H1 (cell line): ENCODE results near the gene MGST2. TPM values are rescaled to one million over a fixed set of nuclear protein-coding genes. Genes with fewer than 3 reads are reported as not detected.

Experiments used
- CBX5 ChIP-seq: fragments of 300-800, 300-1000 bp; sonication (generic); IDR thresholded peaks from 2 replicates; pipeline ENCODE4 v1.7.1; 2016; ENCODE audit warnings: antibody characterized with exemption, low read length, low read depth
- CBX8 ChIP-seq: fragments of 300-800, 300-1000 bp; sonication (generic); IDR thresholded peaks from 2 replicates; pipeline ENCODE4 v1.7.1; 2016; ENCODE audit warnings: low read depth, low read length, borderline replicate concordance
- FOSL1 ChIP-seq: IDR thresholded peaks from 2 replicates; pipeline ENCODE4 v1.6.1; 2011; ENCODE audit warnings: mild to moderate bottlenecking, low read depth, low read length, moderate library complexity; ENCODE audit not compliant: insufficient read depth
- HDAC2 ChIP-seq, 2 experiments: fragments of 300-600 bp in 1 of 2; sonication (generic) in 1 of 2; IDR thresholded peaks; 2 replicates each; pipeline ENCODE4 v1.6.1; 2011 to 2012; ENCODE audit warnings: low read depth in 2 of 2, low read length in 2 of 2, mild to moderate bottlenecking in 2 of 2, moderate library complexity in 2 of 2, borderline replicate concordance in 1 of 2, inconsistent platforms in 1 of 2
- MAFK ChIP-seq: IDR thresholded peaks from 2 replicates; pipeline ENCODE4 v1.6.1; 2012; ENCODE audit warnings: low read depth, mild to moderate bottlenecking, improper control_type of control experiment, low read length
- POU5F1 ChIP-seq: IDR thresholded peaks from 2 replicates; pipeline ENCODE4 v1.6.1; 2011; ENCODE audit warnings: low read depth, mild to moderate bottlenecking, low read length, moderate library complexity
- SIRT6 ChIP-seq: IDR thresholded peaks from one replicate; pipeline ENCODE4 v1.7.1; 2012; ENCODE audit warnings: low read length, inconsistent platforms
- polyA plus RNA-seq, 7 experiments: library from polyadenylated mRNA; depleted of rRNA in 3 of 7; stranded (reverse) in 5 of 7; unstranded in 2 of 7; fragments of >200 nt in 5 of 7; fragments of 200-250 nt in 2 of 7; gene quantifications; 1 replicate in 5 of 7; 2 replicates in 1 of 7; 4 replicates in 1 of 7; pipeline versions ENCODE4 v1.2.1 to v1.2.3, GENCODE V29; 2011 to 2013; ENCODE audit warnings: missing spikeins in 2 of 7, mixed read lengths in 2 of 7
- total RNA-seq: library from RNA; stranded (reverse); fragmentation: NEBNext Ultra II Directional; extraction: Animal tissue kit (Norgen Biotek cat#: 25700); gene quantifications from 2 replicates; pipeline ENCODE4 v1.2.1, GENCODE V29; 2021

Gene MGST2
- total and polyA plus RNA-seq, 2 of the 8 experiments (the other 6 are each of a cell fraction or from before 2014, with no cell fraction given): 8.0 to 13.6 TPM

DNA sequence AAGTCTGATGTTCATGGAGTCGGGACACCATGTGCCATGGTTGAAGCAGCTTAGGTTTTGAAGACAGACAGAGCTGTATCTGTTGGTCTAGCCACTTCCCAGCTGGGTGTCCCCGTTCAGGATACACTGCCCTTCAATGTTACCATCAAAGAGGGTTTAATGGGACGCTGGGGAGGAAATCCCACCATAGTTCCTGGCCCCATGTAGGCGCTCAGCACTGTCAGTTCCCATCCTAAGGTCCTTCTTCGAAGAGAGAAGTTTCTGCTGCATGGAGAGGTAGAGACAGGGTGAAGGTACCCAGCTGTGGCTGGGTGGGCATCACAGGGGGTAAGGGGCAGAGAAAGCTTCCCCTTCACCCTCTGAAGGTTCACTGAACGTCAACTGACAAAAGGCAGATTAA lies 3.7 kb downstream of the MGST2 start (continued):
- no peak for TF ChIP-seq FOSL1
- no peak for TF ChIP-seq POU5F1
- no peak for TF ChIP-seq CBX5
- no peak for TF ChIP-seq CBX8
- TF ChIP-seq SIRT6: no peak
- no peak for TF ChIP-seq MAFK
- no peak for TF ChIP-seq HDAC2 (IDR thresholded peaks at IDR 0.05; ENCODE audit: borderline replicate concordance in 1 of 2, low read depth in 2 of 2, low read length in 2 of 2)
